ENCODE results near the gene GTF2E1. TPM values are rescaled to one million over a fixed set of nuclear protein-coding genes. Genes with fewer than 3 reads are reported as not detected.
"Not testable (repeated sequence)": the region's sequence is repeated elsewhere in the genome, so short reads cannot be mapped to it uniquely, and the experiment has no call there.

GTF2E1 gene
- total RNA-seq, 6 experiments from 2014 or later: 5.0 to 8.9 (median 6.4) TPM

- Histone ChIP-seq H3K27me3 (no peaks in the 10 kb centered on the region), H3K4me1 (no peaks in the 10 kb centered on the region), H3K4me3 (no peak overlapping the region), H3K36me3 (no peaks in the 10 kb centered on the region), H3K9me3 (no peaks in the 10 kb centered on the region), H3K27ac (no peak overlapping the region)
- intact Hi-C loops (cut with DNase I): no loop called here
- ATAC-seq (no peak), DNase-seq (no peak)
- TF ChIP-seq CTCF (IDR thresholded peaks at IDR 0.05) (no peak), POLR2A (IDR thresholded peaks at IDR 0.05) (no peak)
Measured at GRCh38 chr3:120773932-120774331, 31.4 kb downstream of the GTF2E1 start.

DNA sequence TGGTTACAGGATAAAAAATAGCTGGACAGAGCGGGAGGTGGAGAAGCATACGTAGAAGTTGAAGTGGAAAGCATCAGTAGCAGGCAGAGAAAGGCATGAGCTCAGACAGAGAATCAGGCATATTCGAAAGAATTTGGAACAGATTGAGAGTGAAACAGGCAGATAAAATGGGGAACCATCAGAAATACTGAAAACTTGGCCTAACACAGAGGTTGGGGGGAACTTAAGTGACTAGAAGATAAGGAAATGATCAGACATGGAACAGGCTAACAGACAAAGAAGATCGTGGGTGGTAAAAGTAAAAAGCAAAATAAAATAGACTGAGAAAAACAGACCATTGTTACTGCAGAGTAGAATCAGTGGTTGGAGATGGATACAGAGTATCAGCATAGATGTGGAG lies 32.9 kb downstream of the GTF2E1 start:
- no peak for TF ChIP-seq CTCF (IDR thresholded peaks at IDR 0.05)
- DNase-seq: no peak
- no peak for ATAC-seq
- Histone ChIP-seq H3K36me3 (no peaks in the 10 kb centered on the region), H3K4me1 (no peaks in the 10 kb centered on the region), H3K9me3 (no peaks in the 10 kb centered on the region), H3K27me3 (no peaks in the 10 kb centered on the region), H3K27ac (no peak overlapping the region), H3K4me3 (no peak overlapping the region)
- 85% methylated on average over 4 of the region's 4 CpGs for WGBS (ENCODE audit: insufficient coverage, low coverage, low lambda C conversion rate, missing lambda C conversion rate)
- intact Hi-C loops (cut with DNase I): no loop called here

DNA sequence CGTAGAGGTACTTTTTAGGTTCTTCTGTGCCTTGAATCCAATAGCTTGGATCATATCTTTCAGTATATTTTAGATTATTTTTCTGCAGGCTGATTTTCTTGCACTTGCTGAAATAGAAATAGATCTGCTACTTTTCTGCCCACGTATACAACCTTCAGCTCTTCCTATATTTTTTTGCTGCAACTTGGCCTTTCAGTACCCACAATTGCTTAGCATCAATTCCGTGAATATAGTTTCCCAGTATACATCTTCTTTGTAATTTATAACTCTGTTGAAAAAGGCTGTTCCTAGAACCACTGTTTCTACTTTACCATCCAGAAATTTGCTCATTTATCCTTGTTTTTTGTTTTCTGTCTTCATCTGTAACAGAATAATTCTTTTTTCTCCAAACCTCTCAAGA lies 36.2 kb downstream of the GTF2E1 start:
- 86% methylated on average over 3 of the region's 3 CpGs for WGBS (ENCODE audit: insufficient coverage, low coverage, low lambda C conversion rate, missing lambda C conversion rate)
- intact Hi-C loops (cut with DNase I): no loop called here
- no peak for DNase-seq
- H3K36me3 ChIP-seq: peaks cover 0 to 8% (median 3%) of the 10 kb centered on the region in 4 donors
- H3K27me3 ChIP-seq: no peaks in the 10 kb centered on the region
- TF ChIP-seq CTCF (IDR thresholded peaks at IDR 0.05) (no peak), POLR2A (IDR thresholded peaks at IDR 0.05) (no peak)
- no peak overlapping the region for H3K4me3 ChIP-seq
- H3K4me1 ChIP-seq: no peaks in the 10 kb centered on the region
- ATAC-seq: no peak
- no peak overlapping the region for H3K27ac ChIP-seq
- H3K9me3 ChIP-seq: no peaks in the 10 kb centered on the region

DNA sequence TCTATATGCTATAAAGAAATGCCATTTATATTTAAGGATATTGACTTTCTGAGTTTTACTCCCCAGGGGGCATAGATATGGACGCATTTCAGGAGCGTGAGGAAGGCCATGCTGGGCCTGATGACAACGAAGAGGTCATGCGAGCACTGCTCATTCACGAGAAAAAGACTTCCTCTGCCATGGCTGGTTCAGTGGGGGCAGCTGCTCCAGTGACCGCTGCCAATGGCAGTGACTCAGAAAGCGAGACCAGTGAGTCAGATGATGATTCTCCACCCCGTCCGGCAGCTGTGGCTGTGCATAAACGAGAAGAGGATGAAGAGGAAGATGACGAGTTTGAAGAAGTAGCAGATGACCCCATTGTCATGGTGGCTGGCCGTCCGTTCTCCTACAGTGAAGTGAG lies 38.4 kb downstream of the GTF2E1 start:
- Histone ChIP-seq H3K27ac (no peak overlapping the region), H3K27me3 (no peaks in the 10 kb centered on the region), H3K36me3 (peaks cover 0 to 8% (median 3%) of the 10 kb centered on the region in 4 donors), H3K4me1 (no peaks in the 10 kb centered on the region), H3K4me3 (no peak overlapping the region), H3K9me3 (no peaks in the 10 kb centered on the region)
- DNase-seq: no peak
- TF ChIP-seq CTCF (IDR thresholded peaks at IDR 0.05) (no peak), POLR2A (IDR thresholded peaks at IDR 0.05) (no peak)
- 86% methylated on average over 11 of the region's 13 CpGs for WGBS (ENCODE audit: insufficient coverage, low coverage, low lambda C conversion rate, missing lambda C conversion rate)
- ATAC-seq: no peak
- intact Hi-C loops (cut with DNase I): no loop called here

DNA sequence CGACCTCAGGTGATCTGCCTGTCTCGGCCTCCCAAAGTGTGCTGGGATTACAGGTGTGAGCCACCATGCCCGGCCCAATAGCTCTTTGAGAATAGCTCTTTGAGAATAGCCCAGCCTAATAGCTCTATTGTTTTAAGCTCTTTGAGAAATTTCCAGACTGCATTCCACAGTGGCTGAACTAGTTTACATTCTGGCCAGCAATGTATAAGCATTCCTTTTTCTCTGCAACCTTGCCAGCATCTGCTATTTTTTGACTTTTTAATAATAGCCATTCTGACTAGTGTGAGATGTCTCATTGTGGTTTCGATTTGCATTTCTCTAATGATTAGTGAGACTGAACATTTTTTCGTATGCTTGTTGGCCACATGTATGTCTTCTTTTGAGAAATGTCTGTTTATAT lies 43.3 kb downstream of the GTF2E1 start:
- ATAC-seq; DNase-seq; H3K27me3 ChIP-seq; H3K4me1 ChIP-seq; intact Hi-C loops (cut with DNase I); H3K4me3 ChIP-seq; H3K27ac ChIP-seq; H3K9me3 ChIP-seq; H3K36me3 ChIP-seq: not testable (repeated sequence)
- WGBS (ENCODE audit: insufficient coverage, low coverage, low lambda C conversion rate, missing lambda C conversion rate): 71% methylated on average over 2 of the region's 5 CpGs

Measured in right lobe of liver (tissue), 6 donors.